Sigmoid colon (tissue), 3 donors: ENCODE results near the gene DAB2.

Experiments used
- CTCF ChIP-seq, 4 experiments: fragments of 450-650 bp in 3 of 4; fragments of 200-600 bp in 1 of 4; IDR thresholded peaks; one replicate each; pipeline ENCODE4 v1.5.1; 2016 to 2019; ENCODE audit warnings: antibody characterized with exemption in 4 of 4, mild to moderate bottlenecking in 3 of 4, moderate library complexity in 2 of 4
- POLR2A ChIP-seq, 2 donors: fragments of 450-650 bp; IDR thresholded peaks; one replicate each; pipeline ENCODE4 v1.6.1; 2016; ENCODE audit warnings: antibody characterized with exemption in 2 of 2, mild to moderate bottlenecking in 2 of 2, moderate library complexity in 2 of 2

DNA sequence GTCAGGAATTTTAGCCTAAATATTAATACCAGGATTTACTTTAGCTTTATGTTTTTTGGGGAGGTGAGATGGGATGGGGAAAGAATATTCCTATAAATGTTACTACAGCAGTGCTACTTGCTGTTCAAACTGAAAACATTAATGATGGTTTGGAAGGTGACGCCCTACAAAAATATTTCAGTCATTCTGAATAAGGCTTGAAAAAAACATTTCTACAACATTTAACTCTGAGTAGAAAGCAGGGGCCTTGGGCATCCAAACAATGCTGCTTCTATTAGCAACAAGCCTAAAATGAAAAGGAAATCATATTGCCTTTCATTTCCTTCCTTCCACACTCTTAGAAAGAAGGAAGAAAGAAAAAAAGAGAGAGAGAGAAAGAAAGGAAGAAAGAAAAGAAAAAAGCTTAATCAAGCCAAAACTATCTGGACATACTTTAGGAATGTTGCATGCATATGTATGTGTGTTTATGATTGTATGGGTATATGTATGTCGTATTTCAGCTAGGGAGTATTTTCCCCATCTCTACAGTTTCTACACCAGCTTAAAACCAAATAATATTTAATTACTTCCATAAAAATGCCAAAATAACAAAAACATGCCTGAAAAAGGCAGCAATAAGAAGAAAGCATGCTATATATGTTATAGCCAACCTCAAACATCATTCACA is 16.3 kb upstream of the DAB2 start:
- TF ChIP-seq POLR2A (IDR thresholded peaks at IDR 0.05) (no peak), CTCF (IDR thresholded peaks at IDR 0.05) (no peak)
